GM12892 (cell line): ENCODE measurements around the gene SH3RF1.

Experiments
- POLR2A ChIP-seq: IDR thresholded peaks from 2 replicates; pipeline ENCODE4 v1.6.1; 2011; ENCODE audit warnings: low read depth, low read length, control low read depth
- POLR2AphosphoS5 ChIP-seq: IDR thresholded peaks from 2 replicates; pipeline ENCODE4 v1.6.1; 2011; ENCODE audit warnings: low read depth, low read length, control low read depth
- TAF1 ChIP-seq: IDR thresholded peaks from 2 replicates; pipeline ENCODE4 v1.6.1; 2011; ENCODE audit warnings: low read depth, mild to moderate bottlenecking, control low read depth, low read length, borderline replicate concordance

DNA sequence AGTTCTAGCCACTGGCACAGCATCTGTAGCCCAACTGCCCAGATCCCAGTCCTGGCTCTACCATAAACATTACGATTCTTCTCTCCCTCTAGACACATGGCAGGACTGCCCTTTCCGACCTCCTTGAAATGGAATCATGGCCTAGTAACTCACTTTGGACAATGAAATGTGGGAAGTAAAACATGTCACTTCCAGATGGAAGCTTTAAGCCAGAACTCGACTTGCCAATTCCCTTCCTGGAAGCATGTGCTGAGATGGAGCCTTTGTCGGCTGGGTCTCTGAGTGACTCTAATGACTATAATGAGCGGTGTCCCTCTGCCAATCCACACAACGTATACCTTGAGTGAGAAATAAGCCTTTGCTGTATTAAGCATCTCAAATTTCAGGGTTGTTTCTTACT is 34.7 kb downstream of the SH3RF1 start:
- TF ChIP-seq POLR2A (no peak), TAF1 (no peak), POLR2AphosphoS5 (no peak)
